Measurements from ENCODE around the gene FGF18.
"Not testable (repeated sequence)": the region's sequence is repeated elsewhere in the genome, so short reads cannot be mapped to it uniquely, and the experiment has no call there.

Gene FGF18

GRCh38 chr5:171418982-171419687, at the start of gene FGF18:
Gene FGF18 (plus strand): TSS chr5:171419647. CDS start chr5:171420200, 553 bp downstream.
- DNase-seq = no peak

- DNase-seq = no peak
These were observed 49.5 kb upstream of the FGF18 start for GRCh38 chr5:171369898-171370297.

- DNase-seq = not testable (repeated sequence)
These were observed 48.6 kb upstream of the FGF18 start for GRCh38 chr5:171370881-171371280.

GRCh38 chr5:171371326-171371725, 48.1 kb upstream of the FGF18 start:
- no peak for DNase-seq

GRCh38 chr5:171379961-171380360, 39.5 kb upstream of the FGF18 start:
- no peak for DNase-seq

GRCh38 chr5:171384416-171384815, 35.0 kb upstream of the FGF18 start:
- not testable (repeated sequence) for DNase-seq

GRCh38 chr5:171384999-171385398, 34.4 kb upstream of the FGF18 start:
- DNase-seq = not testable (repeated sequence)

GRCh38 chr5:171386006-171386671, 33.3 kb upstream of the FGF18 start:
- DNase-seq = no peak

GRCh38 chr5:171386861-171387344, 32.5 kb upstream of the FGF18 start:
- DNase-seq = no peak

- DNase-seq = peak; percentile 90
These were observed 32.0 kb upstream of the FGF18 start, which contains the start of gene NPM1 for GRCh38 chr5:171387345-171387969. Gene NPM1 (plus strand): TSS chr5:171387849. CDS start chr5:171387949, 100 bp downstream.

GRCh38 chr5:171387970-171388815, 31.3 kb upstream of the FGF18 start:
- DNase-seq = peak; percentile 15

- no peak for DNase-seq
These were observed 30.7 kb upstream of the FGF18 start for GRCh38 chr5:171388816-171389168.

GRCh38 chr5:171390883-171391677, 28.4 kb upstream of the FGF18 start:
- no peak for DNase-seq

- DNase-seq = no peak
These were observed 27.4 kb upstream of the FGF18 start for GRCh38 chr5:171391996-171392577.

- DNase-seq = no peak
These were observed 26.8 kb upstream of the FGF18 start for GRCh38 chr5:171392585-171393159.

GRCh38 chr5:171395042-171395441, 24.4 kb upstream of the FGF18 start:
- DNase-seq = no peak

GRCh38 chr5:171396583-171396982, 22.9 kb upstream of the FGF18 start:
- not testable (repeated sequence) for DNase-seq

GRCh38 chr5:171397190-171397589, 22.3 kb upstream of the FGF18 start:
- DNase-seq = no peak

- DNase-seq = no peak
These were observed 21.8 kb upstream of the FGF18 start for GRCh38 chr5:171397599-171397998.

GRCh38 chr5:171398660-171399059, 20.8 kb upstream of the FGF18 start:
- DNase-seq = not testable (repeated sequence)

GRCh38 chr5:171400169-171400568, 19.3 kb upstream of the FGF18 start:
- no peak for DNase-seq

Measured in NCI-H2107 (cell line).